Adrenal gland (tissue), 5 donors: ENCODE measurements around the gene DLGAP4.

ENCODE experiments used
- POLR2A ChIP-seq, 2 donors: fragments of 450-650 bp; IDR thresholded peaks; one replicate each; pipeline ENCODE4 v1.6.1; 2017; ENCODE audit warnings: antibody characterized with exemption in 2 of 2, mild to moderate bottlenecking in 2 of 2, moderate library complexity in 1 of 2
- TF ChIP-seq, protein P1 (sequence below), 6 experiments: fragments of 450-650 bp in 4 of 6; fragments of 200-600 bp in 2 of 6; sonication (generic) in 1 of 6; IDR thresholded peaks; 1 replicate in 5 of 6; 2 replicates in 1 of 6; pipeline versions ENCODE4 v1.5.1 to v1.8.0; 2016 to 2021; ENCODE audit warnings: antibody characterized with exemption in 6 of 6, mild to moderate bottlenecking in 2 of 6, moderate library complexity in 1 of 6
- donor health status: DM: no; HTN: no; CAD: no.

DNA sequence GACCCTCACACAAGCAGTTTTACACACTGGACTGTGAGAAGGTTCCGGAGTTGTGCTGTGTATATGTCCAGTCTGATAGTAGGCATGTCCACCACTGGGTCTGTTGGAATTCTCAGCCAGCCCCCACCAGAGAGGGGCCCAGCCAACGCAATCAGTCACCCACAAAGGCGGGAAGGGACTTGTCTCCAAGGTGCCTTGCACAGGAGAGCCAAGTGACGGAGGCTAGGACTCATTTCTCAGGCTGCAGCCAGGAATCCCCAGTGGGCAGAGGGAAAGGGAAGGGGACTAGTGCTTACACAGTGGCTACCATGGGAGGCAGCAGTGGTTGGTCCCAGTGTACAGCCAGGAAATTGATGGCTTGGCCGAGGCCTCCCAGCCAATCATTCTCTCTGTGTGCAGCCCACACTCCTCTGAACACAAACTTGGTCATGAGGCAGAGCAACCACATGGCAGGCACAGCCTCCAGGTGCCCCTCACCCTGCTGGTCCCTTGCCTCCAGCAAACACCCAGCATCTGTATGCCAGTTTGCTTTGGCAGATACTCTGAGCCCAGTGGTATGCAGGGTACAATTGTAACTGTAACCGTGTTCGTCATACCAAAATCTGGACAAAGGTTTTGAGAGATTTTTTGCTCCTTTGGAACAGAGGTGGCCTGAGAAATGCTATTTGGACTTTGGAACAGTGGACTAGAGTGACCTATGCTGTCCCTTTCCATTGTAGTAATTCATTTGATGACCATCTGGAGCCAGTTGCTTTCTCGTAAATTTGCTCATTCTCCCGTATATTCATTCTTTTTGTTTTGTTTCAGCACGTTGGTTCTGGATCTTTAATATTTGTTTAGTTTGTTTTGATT lies 162.2 kb downstream of the DLGAP4 start:
- TF ChIP-seq, protein P1, sequence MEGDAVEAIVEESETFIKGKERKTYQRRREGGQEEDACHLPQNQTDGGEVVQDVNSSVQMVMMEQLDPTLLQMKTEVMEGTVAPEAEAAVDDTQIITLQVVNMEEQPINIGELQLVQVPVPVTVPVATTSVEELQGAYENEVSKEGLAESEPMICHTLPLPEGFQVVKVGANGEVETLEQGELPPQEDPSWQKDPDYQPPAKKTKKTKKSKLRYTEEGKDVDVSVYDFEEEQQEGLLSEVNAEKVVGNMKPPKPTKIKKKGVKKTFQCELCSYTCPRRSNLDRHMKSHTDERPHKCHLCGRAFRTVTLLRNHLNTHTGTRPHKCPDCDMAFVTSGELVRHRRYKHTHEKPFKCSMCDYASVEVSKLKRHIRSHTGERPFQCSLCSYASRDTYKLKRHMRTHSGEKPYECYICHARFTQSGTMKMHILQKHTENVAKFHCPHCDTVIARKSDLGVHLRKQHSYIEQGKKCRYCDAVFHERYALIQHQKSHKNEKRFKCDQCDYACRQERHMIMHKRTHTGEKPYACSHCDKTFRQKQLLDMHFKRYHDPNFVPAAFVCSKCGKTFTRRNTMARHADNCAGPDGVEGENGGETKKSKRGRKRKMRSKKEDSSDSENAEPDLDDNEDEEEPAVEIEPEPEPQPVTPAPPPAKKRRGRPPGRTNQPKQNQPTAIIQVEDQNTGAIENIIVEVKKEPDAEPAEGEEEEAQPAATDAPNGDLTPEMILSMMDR (IDR thresholded peaks at IDR 0.05) = no peak
- TF ChIP-seq POLR2A (IDR thresholded peaks at IDR 0.05) = no peak
